Measurements from ENCODE around the gene USP40.

USP40 gene

GRCh38 chr2:233551491-233551890, 15.1 kb downstream of the USP40 start:
- no peak for DNase-seq

- no peak for DNase-seq
These were observed 19.8 kb downstream of the USP40 start for GRCh38 chr2:233546774-233547173.

GRCh38 chr2:233546101-233546500, 20.5 kb downstream of the USP40 start:
- DNase-seq: no peak

GRCh38 chr2:233544200-233544610, 22.4 kb downstream of the USP40 start:
- no peak for DNase-seq

GRCh38 chr2:233542507-233542906, 24.1 kb downstream of the USP40 start:
- DNase-seq: no peak

- no peak for DNase-seq
These were observed 27.8 kb downstream of the USP40 start for GRCh38 chr2:233538741-233539140.

- DNase-seq: no peak
These were observed 31.3 kb downstream of the USP40 start for GRCh38 chr2:233535271-233535670.

- DNase-seq: no peak
These were observed 33.6 kb downstream of the USP40 start for GRCh38 chr2:233532971-233533370.

- no peak for DNase-seq
These were observed 34.6 kb downstream of the USP40 start for GRCh38 chr2:233531955-233532354.

- DNase-seq: no peak
These were observed 36.2 kb downstream of the USP40 start for GRCh38 chr2:233530381-233530780.

GRCh38 chr2:233528182-233528581, 38.4 kb downstream of the USP40 start:
- no peak for DNase-seq

- DNase-seq: no peak
These were observed 40.8 kb downstream of the USP40 start for GRCh38 chr2:233525791-233526190.

GRCh38 chr2:233519787-233520611, 46.6 kb downstream of the USP40 start:
- no peak for DNase-seq

GRCh38 chr2:233513953-233514655, 52.5 kb downstream of the USP40 start:
- no peak for DNase-seq

- no peak for DNase-seq
These were observed 62.5 kb downstream of the USP40 start for GRCh38 chr2:233503947-233504637.

GRCh38 chr2:233503481-233503880, 63.1 kb downstream of the USP40 start:
- no peak for DNase-seq

GRCh38 chr2:233501198-233502076, 65.1 kb downstream of the USP40 start:
- DNase-seq: no peak

GRCh38 chr2:233499928-233500327, 66.7 kb downstream of the USP40 start:
- no peak for DNase-seq

GRCh38 chr2:233498126-233498525, 68.5 kb downstream of the USP40 start:
- DNase-seq: no peak

GRCh38 chr2:233497692-233498091, 68.9 kb downstream of the USP40 start:
- DNase-seq: no peak

GRCh38 chr2:233495503-233496496, 70.8 kb downstream of the USP40 start:
- DNase-seq: no peak

All from 8988T (cell line).